CD4-positive, alpha-beta T cell treated with Interferon alpha-2 for 1 hour (primary cell): ENCODE data around the gene NPRL2.

ENCODE experiments used
- DNase-seq, 2 donors: peaks; one replicate each; pipeline ENCODE4 v3.0.0-alpha.2; 2020 to 2022

NPRL2 gene

GRCh38 chr3:50347187-50347813, 3.3 kb downstream of the NPRL2 start:
- peak; percentile 84 to 88 for DNase-seq

DNA sequence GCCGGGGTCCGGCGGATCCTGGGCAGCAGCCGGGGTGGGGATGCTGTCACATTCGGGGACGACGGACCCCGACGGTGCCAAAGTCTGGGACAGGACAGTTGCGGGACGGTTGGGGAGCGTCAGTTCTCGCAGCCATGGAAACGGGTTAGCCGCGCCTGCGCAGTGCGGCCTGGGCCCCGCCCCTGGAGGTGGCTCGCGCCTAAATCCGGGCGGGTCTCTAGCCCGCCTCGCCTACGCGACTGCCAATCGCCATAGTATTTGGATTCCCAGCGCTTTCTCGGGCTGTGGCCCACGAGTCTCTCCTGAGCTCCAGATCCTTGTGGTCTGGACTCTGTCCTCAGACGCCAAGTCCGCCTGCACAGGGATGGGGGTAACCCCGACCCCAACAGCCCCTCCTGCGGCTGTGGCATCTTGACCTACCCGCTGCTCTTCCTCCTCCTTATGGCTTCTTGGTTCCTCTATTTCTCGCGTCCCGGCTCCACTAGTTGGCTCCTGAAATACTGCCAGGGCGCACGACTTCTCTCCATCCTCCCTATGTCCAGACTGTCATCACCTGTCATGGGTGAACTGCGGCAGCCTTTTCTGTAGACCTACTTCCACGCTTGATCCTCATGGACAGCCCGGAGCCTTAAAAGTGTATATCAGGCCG, 4.9 kb downstream of the NPRL2 start, which contains the start of gene ZMYND10:
Gene ZMYND10, minus strand, starts transcription at position 147 of the 649 bp plus-strand sequence. CDS start 153 bp downstream, outside the sequence.
- peak; percentile 76 to 79 for DNase-seq

DNA sequence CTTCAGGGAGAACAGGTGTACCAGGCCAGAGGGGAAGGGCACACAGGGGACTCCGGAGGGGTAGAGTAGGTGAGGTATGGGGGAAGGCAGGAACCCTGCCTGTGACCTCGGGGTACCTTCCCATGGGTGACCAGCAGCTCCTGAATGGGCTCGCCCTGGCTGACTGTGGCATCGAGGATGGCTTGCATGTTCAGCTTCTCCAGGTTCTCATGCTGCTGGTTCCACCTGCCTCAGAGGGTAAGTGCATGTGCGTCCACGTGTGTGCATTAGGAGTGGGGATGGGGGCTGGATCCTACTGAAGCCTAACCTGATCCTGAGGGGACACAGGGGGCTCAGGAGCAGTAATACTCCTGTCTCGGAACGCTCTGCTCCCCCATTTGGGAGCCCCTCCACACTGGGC, 5.6 kb downstream of the NPRL2 start:
- no peak for DNase-seq

GRCh38 chr3:50342813-50343633, 7.6 kb downstream of the NPRL2 start:
- DNase-seq: no peak

GRCh38 chr3:50341996-50342650, 8.5 kb downstream of the NPRL2 start:
- no peak for DNase-seq

DNA sequence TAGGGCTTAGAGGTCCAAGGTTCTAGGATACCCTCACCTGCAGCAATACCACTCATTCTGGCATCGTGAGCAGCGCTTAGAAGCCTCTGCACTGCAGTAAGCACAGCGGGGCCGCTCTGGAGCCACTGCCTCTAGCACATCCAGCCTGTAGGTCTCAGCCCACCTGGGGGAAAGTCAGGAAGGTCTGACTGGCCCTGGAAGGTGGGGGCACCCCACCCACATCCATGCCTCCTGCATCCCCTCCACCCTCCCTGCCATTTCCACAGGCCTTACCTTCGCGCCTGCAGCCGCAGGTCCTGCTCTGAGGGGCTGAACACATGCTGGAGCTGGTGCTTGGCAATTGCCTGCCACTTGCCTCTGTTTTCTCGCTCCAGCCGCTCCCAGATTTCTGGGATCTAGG, 9.0 kb downstream of the NPRL2 start:
- no peak for DNase-seq

DNA sequence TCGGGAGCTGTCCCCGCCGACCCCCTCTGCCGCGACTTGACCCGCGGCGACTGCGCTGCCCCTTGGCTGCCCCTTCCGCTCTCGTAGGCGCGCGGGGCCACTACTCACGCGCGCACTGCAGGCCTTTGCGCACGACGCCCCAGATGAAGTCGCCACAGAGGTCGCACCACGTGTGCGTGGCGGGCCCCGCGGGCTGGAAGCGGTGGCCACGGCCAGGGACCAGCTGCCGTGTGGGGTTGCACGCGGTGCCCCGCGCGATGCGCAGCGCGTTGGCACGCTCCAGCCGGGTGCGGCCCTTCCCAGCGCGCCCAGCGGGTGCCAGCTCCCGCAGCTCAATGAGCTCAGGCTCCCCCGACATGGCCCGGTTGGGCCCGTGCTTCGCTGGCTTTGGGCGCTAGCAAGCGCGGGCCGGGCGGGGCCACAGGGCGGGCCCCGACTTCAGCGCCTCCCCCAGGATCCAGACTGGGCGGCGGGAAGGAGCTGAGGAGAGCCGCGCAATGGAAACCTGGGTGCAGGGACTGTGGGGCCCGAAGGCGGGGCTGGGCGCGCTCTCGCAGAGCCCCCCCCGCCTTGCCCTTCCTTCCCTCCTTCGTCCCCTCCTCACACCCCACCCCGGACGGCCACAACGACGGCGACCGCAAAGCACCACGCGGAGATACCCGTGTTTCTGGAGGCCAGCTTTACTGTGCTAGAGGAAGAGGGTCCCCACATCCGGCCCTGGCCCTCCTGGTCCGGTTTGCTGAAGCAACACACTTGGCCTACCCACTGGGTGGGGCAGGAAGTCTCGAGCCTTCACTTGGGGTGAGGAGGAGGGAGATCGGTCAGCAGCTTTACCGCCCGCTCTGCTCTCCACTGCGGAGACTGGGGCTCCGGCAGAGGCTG, 9.9 kb downstream of the NPRL2 start, which contains the start of gene RASSF1:
Gene RASSF1, minus strand, starts transcription at position 389 of the 882 bp plus-strand sequence. Its CDS starts 31 bp downstream, at position 358.
- peak; percentile 63 to 80 for DNase-seq

GRCh38 chr3:50340147-50340447, 10.5 kb downstream of the NPRL2 start:
- no peak for DNase-seq

DNA sequence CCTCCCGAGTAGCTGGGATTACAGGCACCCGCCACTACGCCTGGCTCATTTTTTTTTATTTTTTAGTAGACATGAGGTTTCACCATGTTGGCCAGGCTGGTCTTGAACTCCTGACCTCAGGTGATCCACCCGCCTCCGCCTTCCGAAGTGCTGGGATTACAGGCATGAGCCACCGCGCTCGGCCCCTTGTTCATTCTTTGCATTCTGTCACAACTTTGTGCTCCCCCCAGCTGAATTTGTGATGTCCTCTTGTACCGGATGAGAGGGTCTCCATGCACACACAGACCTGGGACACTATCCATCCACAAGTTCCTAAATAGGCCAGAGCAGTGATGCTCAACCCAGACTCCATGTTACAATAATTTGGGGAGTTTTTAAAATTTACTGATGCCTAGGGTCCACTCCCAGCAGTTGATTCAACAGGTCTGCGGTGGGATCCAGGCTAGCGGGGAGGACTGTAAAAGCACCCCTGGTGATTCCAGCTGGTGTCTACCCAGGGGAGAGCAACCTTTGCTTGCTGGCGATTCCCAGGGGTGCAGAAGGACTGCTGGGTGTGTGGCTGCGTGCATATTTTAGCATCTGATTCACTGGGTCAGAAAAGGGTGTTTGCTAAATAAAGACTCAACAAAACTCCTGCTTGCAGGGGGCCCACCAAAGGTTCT, 11.0 kb downstream of the NPRL2 start:
- DNase-seq: no peak

GRCh38 chr3:50338965-50339364, 11.6 kb downstream of the NPRL2 start:
- DNase-seq: no peak

DNA sequence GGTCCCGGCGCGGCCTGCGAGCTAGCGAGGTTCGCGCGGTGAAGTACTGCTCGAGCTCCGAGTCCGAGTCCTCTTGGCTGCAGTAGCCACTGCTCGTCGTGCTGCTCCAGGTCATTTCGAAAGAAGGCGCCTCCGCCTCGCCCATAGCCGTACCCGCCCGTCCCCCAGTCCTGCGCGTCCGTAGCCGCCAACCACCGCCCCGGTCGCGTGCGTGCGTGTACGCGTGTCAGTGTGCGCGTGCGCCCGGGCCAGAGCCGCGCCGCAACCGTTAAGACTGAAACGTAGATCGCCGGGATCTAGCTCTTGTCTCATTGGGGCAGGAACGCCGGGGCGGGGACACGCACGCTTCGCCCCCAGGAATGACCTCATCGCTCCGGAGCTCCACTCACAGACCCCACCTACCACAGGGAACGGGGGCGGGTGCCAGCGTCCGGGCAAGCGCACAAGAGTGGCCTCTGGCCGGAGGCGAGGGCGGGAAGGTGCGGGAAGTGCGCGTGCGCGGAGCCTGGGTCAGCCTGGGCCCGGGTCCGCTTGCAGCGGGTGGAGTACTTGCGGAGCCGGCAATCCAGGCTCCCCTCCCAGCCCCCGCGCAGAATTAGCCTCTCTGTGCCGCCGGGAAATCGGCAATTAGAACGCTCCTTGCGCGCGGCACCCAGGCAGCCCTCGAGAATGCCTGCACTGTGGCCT, 13.3 kb downstream of the NPRL2 start:
- peak; percentile 95 to 96 for DNase-seq

- DNase-seq: no peak
Measured at GRCh38 chr3:50336452-50337174, 14.0 kb downstream of the NPRL2 start.

DNA sequence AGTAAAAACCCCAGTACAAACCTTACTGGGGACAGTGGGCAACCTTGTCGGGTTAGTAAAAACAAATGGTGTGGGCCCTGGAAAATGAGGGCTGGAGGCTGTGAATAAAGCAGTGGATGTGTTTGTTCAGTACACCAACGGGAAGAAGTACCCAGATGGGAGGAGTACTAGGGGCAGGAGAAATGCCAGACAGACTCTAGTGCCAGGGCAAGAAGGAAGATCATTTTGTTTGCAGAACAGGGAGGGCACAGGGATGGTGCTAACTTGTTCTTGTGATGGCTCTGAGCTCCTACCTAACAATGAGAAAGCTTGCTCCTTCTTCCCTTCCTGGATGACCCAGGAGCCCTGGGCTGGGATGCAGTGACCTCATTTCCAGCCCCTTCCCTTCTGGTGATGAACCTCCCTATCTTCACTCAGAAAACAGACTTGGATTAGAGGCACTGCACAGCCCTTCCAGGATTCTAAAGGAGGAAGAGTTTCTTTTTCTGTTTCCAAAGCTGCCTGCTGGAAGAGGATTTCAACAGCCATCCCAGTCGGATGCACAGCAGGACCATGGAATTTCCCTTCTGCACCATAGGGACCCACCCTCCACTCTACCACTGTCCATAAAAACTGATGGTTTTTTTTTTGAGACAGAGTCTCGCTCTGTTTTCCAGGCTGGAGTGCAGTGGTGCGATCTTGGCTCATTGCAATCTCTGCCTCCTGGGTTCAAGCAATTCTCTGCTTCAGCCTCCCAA, 16.1 kb downstream of the NPRL2 start:
- DNase-seq: no peak

GRCh38 chr3:50333744-50334328, 16.7 kb downstream of the NPRL2 start:
- DNase-seq: no peak

DNA sequence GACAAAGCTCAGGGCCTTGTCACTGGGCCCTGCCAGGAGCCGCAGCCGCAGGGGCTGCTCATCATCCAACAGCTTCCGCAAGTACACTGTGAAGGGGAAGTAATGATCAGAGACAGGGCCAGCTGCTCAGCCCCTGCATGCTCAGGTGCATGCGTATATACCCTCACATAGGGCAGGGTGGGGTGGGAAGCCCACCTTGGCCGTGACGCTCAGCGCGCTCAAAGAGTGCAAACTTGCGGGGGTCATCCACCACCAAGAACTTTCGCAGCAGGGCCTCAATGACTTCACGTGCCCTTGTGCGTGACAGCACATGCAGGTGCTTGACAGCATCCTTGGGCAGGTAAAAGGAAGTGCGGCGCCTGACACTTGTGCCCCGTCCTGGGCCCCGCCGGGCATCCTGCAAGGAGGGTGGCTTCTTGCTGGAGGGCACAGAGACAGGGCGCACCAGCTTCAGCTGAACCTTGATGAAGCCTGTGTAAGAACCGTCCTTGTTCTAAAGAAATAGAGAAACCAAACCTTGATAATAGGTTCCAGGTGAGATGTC, 19.1 kb downstream of the NPRL2 start:
- DNase-seq: no peak

DNA sequence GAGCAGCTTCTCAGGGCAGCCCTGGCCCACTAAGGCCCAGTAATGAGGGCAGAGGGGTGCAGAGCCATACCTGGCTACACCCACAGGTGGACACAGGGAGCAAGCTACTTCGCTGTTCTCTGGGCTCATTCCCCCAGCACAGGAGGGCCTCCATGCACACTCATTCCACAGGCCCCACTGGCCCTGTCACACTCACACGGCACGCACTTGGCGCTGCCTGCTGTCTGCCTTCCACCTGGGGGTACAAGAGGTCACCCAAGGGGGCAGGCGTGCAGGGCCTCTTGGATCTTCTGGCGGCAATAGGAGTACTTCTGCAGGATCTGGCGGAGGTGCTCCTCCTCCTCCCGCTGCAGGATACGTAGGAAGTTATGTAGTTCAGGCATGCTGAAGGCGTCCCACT, 20.2 kb downstream of the NPRL2 start:
- DNase-seq: no peak

- DNase-seq: peak; percentile 94 to 96
Measured at GRCh38 chr3:50327943-50328691, 22.5 kb downstream of the NPRL2 start, which contains the start of gene TUSC2. Gene TUSC2 (minus strand): TSS chr3:50328223. CDS start chr3:50328099, 124 bp downstream.

GRCh38 chr3:50327129-50327528, 23.4 kb downstream of the NPRL2 start:
- no peak for DNase-seq
